IPS-18c (cell line): ENCODE measurements around the gene TRIP10.
A peak's percentile ranks its signal among the peaks of the same experiment; 100 is the strongest.
"Not testable (repeated sequence)": the region's sequence is repeated elsewhere in the genome, so short reads cannot be mapped to it uniquely, and the experiment has no call there.

Experiments
- H3K4me3 ChIP-seq: 2 replicates; pipeline ENCODE4 v1.7.0; 2013; ENCODE audit warnings: low read depth, mild to moderate bottlenecking, low read length, moderate library complexity; ENCODE audit not compliant: insufficient read depth
- H3K9me3 ChIP-seq: one replicate; pipeline ENCODE4 v1.6.1; 2013; ENCODE audit warnings: mild to moderate bottlenecking, low read length, moderate library complexity; ENCODE audit not compliant: control insufficient read depth, insufficient read depth

Gene TRIP10

DNA sequence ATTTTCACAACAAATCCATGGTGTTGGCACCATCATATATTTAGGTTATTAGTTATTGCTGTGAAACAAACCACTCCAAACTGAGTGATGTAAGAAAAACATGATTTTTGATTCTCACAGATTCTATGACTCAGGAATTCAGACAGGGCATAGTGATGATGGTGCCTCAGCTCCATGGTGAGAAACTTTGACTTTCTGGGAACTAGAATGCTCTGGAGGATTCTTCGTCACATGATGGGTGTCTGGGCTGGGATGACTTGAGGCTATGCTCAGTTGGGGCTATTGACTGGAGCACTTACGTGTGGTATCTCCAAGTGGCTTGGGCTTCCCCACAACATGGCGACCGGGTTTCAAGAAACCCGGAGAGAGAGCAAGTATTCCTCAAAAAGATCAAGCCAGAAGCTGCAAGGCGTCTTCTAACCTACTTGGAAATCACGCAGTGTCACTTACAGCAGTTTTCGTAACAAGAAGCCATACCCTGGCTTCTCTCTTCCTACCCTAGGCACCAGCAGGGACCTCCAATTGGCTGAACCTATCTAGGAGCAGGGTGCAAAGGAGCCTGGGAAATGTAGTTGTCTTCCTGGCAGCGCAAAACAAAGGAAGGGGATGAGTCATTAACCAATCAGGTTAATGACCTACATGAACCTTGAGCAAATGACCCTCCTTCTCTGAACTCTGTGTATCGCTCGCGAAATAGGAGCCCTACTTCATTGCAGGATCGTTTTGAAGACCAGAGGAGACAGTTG is 55.4 kb downstream of the TRIP10 start:
- no peak overlapping the region for H3K4me3 ChIP-seq
- H3K9me3 ChIP-seq = peaks cover 13% of the 10 kb centered on the region

DNA sequence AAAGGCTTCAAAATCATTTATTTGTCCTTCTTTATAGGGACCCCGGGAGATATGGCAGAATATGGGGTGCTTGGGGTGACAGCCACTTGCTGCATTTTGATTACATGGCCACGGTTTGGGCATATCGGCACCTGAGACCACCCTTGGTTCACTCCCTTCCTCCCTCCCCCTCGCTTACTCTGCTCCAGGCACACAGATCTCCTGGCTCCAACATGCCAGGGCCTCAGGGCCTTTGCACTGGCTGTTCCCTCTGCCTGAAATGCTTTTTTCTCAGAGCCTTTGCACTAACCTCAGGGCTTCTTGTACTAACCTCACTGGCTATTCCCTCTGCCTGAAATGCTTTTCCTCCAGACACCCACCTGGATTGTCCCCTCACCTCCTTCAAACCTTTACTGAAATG is 56.8 kb downstream of the TRIP10 start:
- Histone ChIP-seq H3K4me3 (no peak overlapping the region), H3K9me3 (peaks cover 9% of the 10 kb centered on the region)

DNA sequence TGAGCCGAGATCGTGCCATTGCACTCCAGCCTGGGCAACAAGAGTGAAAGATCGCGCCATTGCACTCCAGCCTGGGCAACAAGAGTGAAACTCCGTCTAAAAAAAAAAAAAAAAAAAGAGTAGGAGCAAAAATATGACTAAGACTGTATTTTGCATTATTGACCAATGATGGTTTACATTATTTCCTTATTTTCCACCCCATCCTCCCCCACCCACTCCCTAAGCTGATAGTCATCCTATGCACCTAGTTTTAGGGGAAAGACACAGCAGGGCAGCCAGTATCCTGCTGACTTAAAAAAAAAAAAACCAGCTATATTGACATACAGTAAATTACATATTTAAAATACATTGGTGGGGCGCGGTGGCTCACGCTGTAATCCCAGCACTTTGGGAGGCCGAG is 58.2 kb downstream of the TRIP10 start:
- H3K9me3 ChIP-seq = peaks cover 5% of the 10 kb centered on the region
- no peak overlapping the region for H3K4me3 ChIP-seq

DNA sequence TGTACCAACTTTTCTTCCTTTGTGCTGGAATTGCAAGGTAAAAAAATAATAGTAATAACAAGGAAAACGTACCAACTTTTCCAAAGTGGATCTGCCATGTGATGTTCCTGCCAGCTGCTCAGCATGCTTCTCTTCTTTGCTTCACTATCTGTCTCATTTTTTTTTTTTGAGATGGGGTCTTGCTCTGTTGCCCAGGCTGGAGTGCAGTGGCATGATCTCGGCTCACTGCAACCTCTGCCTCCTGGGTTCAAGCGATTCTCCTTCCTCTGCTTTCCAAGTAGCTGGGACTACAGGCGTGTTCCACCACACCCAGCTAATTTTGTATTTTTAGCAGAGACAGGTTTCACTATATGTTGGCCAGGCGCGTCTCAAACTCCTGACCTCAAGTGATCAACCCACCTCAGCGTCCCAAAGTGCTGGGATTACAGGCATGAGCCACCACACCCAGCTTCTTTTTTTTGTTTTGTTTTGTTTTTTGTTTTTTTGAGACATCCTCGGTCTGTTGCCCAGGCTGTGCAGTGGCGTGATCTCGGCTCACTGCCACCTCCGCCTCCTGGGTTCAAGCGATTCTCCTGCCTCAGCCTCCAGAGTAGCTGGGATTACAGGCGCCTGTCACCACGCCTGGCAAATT is 60.8 kb downstream of the TRIP10 start:
- H3K4me3 ChIP-seq, H3K9me3 ChIP-seq: not testable (repeated sequence)

DNA sequence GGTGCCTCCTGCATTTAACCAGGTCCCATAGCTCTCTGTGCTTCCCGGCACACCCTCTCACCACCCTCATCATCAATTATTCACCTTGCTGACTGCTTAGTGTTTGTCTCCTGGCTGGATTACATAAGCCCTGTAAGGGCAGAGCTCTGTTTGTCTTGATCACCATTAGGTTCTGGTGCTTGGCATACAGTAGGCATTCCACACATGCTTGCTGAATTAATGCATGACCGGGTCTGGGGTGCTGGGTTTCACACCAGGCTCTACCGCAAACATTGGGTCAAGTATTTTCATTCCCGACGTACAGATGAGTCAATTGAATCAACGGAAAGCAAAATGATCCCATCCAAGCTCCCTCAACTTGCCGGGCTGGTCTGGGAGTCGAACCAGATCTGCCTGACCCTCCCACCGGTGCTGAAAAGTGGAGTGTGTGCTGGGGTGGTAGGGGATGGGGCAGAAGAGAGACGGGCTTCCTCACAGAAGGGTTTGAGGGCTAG is 61.6 kb downstream of the TRIP10 start:
- peak overlapping the region; percentile 26; the same call in 1 of the 2 replicates for H3K4me3 ChIP-seq

More for the DNA sequence above, 61.6 kb downstream of the TRIP10 start:
- no peaks in the 10 kb centered on the region for H3K9me3 ChIP-seq
